ENCODE data around the gene ROPN1L. TPM values are rescaled to one million over a fixed set of nuclear protein-coding genes. Genes with fewer than 3 reads are reported as not detected.

ROPN1L gene
- total RNA-seq, 1 donor from 2014 or later, result not detected

- Histone ChIP-seq H3K4me1 (peaks cover 0 to 19% of the 10 kb centered on the region in 2 donors), H3K27me3 (no peaks in the 10 kb centered on the region), H3K9me3 (no peaks in the 10 kb centered on the region), H3K36me3 (no peaks in the 10 kb centered on the region), H3K27ac (no peak overlapping the region), H3K4me3 (no peak overlapping the region)
- no peak for TF ChIP-seq CTCF (IDR thresholded peaks at IDR 0.05)
- no peak for DNase-seq (ENCODE audit: low spot score in 2 of 2)
- intact Hi-C loops (cut with DNase I), result no loop called here
These were observed 16.2 kb downstream of the ROPN1L start for GRCh38 chr5:10457682-10458574.

DNA sequence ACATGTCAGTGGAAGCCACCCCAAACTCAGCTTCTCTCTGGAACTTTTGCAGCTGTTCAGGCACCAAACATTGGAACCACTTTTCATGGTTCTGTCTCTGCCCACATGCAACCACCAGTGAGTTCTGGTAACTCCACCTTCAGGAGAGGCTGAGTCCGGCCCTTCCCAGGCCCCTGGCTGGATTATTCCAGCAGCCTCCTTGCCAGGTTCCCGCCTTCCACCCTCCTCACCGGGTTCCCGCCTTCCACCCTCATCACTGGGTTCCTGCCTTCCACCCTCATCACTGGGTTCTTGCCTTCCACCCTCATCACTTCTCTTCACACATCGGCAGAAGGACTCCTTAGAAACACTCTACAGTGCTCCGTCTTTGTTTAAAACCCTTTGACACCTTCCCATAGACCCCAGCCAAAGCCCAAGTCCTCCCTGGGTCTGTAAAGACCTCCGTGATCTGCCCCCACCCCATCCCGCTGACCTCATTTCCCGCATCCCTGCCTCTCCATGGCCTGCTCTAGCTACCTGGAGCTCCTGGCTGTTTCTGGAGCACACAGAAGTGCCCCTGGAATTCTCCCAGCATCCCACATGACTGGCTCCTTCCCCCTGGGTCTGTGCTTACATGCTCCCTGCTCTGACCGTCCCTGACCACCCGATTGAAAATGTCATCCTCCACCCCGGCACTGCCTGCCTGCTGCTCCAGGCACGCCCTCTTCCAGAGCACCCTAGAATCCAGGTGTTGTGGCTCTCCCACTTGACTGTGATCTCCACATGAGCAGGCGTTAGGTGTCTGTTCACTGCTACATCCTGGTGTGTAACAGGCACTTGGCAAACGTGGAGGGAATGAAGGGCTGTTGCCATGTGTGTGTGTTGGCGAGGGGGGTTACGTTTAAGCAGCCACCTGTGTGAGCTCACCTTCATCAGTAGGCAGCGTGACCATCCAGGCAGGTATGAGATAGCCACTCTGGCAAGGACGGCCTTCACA is 17.7 kb downstream of the ROPN1L start:
- no peak overlapping the region for H3K27ac ChIP-seq
- H3K27me3 ChIP-seq, result no peaks in the 10 kb centered on the region
- no peak overlapping the region for H3K4me3 ChIP-seq
- H3K9me3 ChIP-seq, result no peaks in the 10 kb centered on the region
- H3K4me1 ChIP-seq, result peaks cover 0 to 6% of the 10 kb centered on the region in 2 donors
- intact Hi-C loops (cut with DNase I), result no loop called here
- DNase-seq (ENCODE audit: low spot score in 2 of 2), result peak in 1 of 2 donors; percentile 55
- TF ChIP-seq CTCF (IDR thresholded peaks at IDR 0.05), result no peak
- no peaks in the 10 kb centered on the region for H3K36me3 ChIP-seq

DNA sequence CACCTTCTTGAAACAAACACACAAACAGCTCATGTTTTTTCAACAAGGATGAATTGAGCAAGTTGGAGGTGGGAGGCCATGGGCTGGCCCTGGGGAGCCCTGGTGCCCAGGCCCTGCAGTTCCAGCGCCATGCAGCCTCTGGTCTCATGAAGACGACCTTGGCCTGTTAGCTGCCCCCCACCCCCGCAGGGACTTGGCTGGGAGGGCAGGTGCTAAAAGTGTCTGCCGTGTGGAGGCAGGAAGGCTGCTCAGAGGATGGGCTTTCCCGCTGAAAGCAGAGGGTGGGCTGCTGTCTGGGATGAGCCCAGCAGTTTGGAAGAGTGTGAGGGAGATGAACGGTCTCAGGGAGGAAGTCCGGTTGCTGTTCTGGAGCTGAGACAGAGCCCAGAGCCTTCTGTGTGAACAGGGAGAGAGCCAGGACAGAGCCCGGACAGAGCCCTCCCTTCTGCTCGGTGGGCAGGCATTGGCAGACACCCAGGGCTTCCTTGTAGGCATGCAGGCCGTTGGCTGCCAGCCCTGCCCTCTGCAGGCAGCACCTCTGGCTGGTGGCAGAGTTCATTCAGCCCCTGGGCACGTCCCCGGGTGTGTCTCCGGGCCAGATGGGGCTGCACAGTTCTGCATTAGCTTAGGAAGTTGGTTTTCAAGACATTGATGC is 18.7 kb downstream of the ROPN1L start:
- no peak for TF ChIP-seq CTCF (IDR thresholded peaks at IDR 0.05)
- Histone ChIP-seq H3K36me3 (no peaks in the 10 kb centered on the region), H3K9me3 (no peaks in the 10 kb centered on the region), H3K27me3 (no peaks in the 10 kb centered on the region), H3K4me3 (no peak overlapping the region), H3K27ac (no peak overlapping the region), H3K4me1 (peaks cover 0 to 6% of the 10 kb centered on the region in 2 donors)
- intact Hi-C loops (cut with DNase I), result no loop called here
- DNase-seq (ENCODE audit: low spot score in 2 of 2), result peak in 1 of 2 donors; percentile 16

GRCh38 chr5:10461041-10461440 is 19.4 kb downstream of the ROPN1L start:
- Histone ChIP-seq H3K9me3 (no peaks in the 10 kb centered on the region), H3K27me3 (no peaks in the 10 kb centered on the region), H3K36me3 (no peaks in the 10 kb centered on the region), H3K4me3 (no peak overlapping the region), H3K4me1 (peaks cover 0 to 6% of the 10 kb centered on the region in 2 donors), H3K27ac (no peak overlapping the region)
- DNase-seq (ENCODE audit: low spot score in 2 of 2), result no peak
- intact Hi-C loops (cut with DNase I), result no loop called here
- TF ChIP-seq CTCF (IDR thresholded peaks at IDR 0.05), result no peak

DNA sequence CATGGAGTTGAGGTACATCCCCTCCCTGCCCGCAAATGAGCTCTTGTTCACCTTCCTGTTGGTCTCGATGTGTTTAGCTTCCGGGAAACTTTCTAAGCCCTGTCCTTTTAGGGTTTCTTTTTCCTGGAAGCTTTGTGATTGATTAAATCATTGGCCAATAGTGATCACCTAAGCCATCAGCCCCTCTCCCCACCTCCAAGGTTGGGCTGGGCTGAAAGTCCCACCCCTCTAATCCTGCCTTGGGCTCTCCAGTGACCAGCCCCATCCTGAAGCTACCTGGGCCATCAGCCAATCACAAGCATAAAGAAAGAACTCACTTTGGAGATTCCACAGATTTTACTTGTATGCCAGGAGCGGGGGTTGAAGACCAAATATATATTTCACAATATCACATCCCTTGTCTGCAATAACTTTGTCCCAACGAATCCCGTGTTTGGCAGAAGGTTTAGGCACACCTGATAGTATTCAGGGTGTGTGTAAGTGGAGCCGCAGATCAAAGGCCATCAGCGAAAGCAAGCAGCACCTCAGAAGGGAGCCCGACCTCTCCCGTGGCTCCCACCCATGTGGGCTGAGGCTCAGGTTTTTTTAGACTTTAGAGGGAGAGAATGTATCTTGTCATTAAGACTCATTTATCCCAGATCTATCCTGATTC is 20.4 kb downstream of the ROPN1L start:
- Histone ChIP-seq H3K27ac (no peak overlapping the region), H3K36me3 (no peaks in the 10 kb centered on the region), H3K4me3 (no peak overlapping the region), H3K27me3 (no peaks in the 10 kb centered on the region), H3K9me3 (no peaks in the 10 kb centered on the region), H3K4me1 (peaks cover 0 to 6% of the 10 kb centered on the region in 2 donors)
- TF ChIP-seq CTCF (IDR thresholded peaks at IDR 0.05), result no peak
- intact Hi-C loops (cut with DNase I), result no loop called here
- no peak for DNase-seq (ENCODE audit: low spot score in 2 of 2)

All from ascending aorta (tissue), 2 donors.